ENCODE measurements around the gene SHPK.
A peak's percentile ranks its signal among the peaks of the same experiment; 100 is the strongest.

SHPK gene

DNA sequence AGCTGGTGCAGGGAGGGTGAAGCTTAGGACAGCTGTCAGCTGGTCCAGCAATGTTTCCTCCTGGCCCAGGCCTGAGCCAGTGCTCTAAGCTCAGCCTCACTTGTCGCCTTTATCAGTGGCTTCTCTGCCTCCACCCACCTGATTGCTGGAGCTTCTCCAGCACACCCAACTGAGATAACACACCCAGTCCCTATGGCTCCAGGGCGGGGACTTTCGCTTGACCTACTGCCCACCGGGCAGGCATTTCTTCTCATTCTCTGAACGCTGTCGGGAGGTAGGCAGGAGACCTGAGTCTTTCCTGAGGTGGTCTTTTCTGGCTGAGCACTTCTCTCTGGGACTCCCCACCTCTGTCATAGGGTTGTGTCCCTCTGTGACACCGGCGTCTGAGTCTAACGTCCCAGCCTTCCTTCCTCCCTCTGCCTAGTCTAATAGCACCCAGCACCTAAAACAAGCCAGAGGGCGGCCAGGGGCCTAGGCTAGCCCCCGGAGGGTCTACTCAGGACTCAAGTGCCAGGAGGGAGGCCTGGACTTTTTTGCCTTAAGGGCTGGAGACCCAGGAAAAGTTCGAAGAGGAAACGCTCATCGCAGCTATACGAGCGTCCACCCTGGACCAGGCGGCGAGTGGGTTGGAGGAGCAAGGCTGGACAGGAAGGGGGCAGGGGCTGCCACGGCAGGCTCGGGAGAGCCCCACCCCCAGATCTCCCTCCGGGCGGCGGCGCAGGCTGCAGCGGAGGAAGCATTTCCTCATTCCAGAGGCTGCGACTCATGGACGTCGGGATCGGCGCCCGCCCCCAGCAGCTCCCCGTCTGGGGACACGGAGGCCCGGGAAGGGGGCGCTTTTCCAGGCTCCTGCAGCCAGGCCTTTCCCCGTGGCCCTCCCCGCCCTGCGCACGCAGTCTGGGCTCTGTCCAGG is 31.6 kb upstream of the SHPK start:
- no peaks in the 10 kb centered on the region for H3K9me3 Mint-ChIP-seq
- no peaks in the 10 kb centered on the region for H3K27me3 Mint-ChIP-seq
- DNase-seq, result no peak
- H3K4me3 Mint-ChIP-seq, result peak overlapping the region; percentile 92 to 94
- peak; percentile 8 for ATAC-seq
- peaks cover 32% of the 10 kb centered on the region for H3K4me1 Mint-ChIP-seq
- peak overlapping the region; percentile 71 to 87 for H3K27ac Mint-ChIP-seq

DNA sequence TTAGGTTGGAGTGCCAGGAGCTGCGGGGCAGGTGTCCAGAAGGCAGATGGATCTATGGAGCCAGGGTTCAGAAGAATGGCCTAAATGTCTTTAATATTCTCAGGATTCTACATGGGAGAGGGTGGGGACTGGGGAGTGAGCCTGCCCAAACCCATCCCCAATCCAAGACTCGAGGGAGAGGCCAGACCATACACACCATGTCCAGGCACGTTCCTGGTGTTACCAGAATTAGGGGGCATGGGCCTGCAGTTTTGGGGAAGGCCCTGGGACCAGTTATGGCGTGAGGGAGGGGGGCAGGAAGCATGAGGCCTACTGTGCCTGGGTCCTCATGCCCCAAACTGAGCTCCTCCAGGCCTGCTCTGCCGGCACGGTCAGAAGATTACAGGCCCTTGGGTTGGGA is 30.5 kb upstream of the SHPK start:
- Mint-ChIP-seq H3K27me3 (no peaks in the 10 kb centered on the region), H3K27ac (no peak overlapping the region), H3K4me1 (peaks cover 32% of the 10 kb centered on the region), H3K4me3 (peak overlapping the region in 1 of 2 donors; percentile 29), H3K9me3 (no peaks in the 10 kb centered on the region)
- DNase-seq, result no peak
- ATAC-seq, result no peak

DNA sequence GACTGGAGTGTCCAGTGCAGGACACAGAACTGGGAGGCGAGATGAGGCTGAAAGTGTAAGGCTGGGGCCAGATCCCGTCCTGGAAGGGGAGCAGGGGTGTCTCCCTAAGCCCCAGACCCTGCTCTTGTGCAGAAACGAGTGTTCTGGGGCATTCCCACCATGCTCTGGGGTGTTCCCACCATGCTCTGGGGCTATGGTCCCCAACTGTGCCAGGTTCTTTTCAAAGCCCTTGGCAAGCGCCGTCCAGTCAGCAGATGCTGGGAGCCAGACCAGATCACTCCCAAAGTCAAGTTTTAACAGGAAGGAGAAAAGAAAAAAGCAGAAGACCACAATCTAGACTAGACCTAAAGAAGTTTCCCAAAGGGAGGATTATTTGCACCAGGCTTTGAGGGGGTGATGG is 29.8 kb upstream of the SHPK start:
- H3K4me1 Mint-ChIP-seq, result peaks cover 32% of the 10 kb centered on the region
- H3K4me3 Mint-ChIP-seq, result peak overlapping the region in 1 of 2 donors; percentile 29
- no peak overlapping the region for H3K27ac Mint-ChIP-seq
- no peaks in the 10 kb centered on the region for H3K9me3 Mint-ChIP-seq
- DNase-seq (no peak), ATAC-seq (no peak)
- H3K27me3 Mint-ChIP-seq, result no peaks in the 10 kb centered on the region

DNA sequence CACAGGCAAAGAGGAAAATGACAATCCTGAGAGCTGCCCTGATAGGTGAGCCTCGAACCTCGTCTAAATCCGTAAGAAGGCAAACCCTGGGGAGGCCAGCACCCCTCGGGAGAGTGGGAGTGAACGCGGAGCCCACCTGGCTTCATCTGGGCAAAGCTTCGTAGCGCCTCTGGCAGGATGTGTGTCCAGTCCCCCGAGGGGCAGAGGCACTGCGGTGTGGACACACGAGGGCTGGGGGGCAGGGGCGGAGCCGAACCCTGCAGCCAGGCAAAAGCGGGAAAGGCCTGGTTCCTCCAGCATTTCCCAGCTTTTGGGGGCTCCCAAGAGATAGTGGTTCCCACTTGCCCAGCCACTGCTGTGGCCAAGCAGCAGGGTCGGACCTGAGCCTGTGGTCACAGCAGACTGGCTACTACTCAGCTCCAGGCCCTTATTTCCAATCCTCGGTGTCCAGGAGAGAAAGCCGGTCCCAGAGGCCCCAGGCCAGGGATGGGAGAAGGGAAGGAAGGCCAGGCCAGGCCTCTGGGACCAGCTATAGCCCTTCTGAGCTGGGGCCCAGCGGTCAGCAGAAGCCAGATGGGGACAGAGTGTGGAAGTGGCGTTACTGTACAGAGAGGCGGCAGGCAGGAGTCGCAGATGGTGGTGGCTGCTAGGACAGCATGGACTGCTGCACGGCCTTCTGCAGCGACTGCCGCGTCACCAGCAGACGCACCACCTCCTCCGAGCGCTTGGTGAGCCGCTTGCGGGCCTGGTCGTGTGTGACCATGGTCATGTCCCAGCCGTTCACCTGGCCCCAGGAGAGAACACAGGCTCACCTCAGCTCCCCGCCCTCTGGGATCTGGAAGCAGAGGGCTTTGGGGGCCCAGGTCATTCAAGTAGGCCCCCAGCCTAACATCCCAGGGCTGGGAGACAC is 27.3 kb upstream of the SHPK start:
- DNase-seq (no peak), ATAC-seq (no peak)
- H3K4me3 Mint-ChIP-seq, result no peak overlapping the region
- no peaks in the 10 kb centered on the region for H3K9me3 Mint-ChIP-seq
- H3K4me1 Mint-ChIP-seq, result peaks cover 15% of the 10 kb centered on the region
- H3K27ac Mint-ChIP-seq, result no peak overlapping the region
- no peaks in the 10 kb centered on the region for H3K27me3 Mint-ChIP-seq

DNA sequence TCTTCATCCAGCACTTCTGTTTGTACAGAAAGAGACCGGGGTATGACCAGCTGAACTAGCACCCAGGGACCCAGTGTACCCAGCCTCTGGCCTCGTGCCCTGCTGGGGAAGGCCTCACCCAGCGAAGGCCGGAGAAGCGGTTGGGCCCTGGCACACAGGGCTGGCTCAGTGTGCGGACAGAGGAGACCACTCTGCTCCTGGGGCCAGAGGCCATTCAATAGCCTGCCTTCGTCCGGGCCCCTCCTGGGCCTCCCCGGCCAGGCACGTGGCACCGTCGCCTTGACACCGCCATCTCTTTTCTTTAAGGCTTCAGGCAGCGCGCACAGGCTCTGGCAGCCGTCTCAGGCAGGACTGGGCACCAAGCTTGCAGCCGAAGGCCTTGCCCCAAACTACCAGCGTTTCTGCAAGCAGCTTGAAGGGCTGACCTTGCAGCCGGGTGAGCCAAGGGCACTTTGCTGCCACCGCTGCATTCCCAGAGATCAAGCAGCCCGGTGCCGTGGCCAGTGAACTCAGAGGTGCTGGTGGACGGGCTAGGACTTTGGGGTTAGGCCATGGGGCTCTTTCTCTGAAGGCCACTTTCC is 24.4 kb upstream of the SHPK start:
- no peak for DNase-seq
- ATAC-seq, result no peak
- H3K9me3 Mint-ChIP-seq, result no peaks in the 10 kb centered on the region
- H3K4me1 Mint-ChIP-seq, result no peaks in the 10 kb centered on the region
- H3K4me3 Mint-ChIP-seq, result no peak overlapping the region
- H3K27ac Mint-ChIP-seq, result no peak overlapping the region
- no peaks in the 10 kb centered on the region for H3K27me3 Mint-ChIP-seq

DNA sequence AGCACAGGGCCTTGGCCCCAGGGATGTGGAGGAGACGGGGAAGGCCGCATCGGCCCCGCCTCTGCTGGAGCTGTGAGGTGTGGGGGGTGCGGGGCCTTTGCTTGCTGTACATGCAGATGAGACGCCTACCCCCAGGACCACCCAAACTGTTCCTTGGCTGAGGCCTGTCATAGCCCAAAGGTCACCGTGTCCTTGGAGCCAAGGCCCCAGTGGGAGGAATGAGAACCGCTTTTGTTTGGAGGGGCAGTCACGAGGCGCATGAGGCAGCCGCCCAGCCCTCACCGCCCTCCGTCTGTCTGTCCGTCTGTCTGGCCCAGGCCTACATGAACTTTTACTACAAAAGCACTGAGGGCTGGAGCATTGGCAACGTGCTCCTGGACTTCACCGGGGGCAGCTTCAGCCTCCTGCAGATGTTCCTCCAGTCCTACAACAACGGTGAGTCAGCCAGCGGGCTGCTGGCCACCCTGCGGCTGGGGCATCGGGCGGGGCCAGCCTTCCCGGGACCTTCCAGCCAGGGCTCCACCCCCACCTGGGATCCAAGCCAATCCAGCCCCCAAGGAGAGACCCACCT is 23.6 kb upstream of the SHPK start:
- Mint-ChIP-seq H3K27ac (no peak overlapping the region), H3K9me3 (no peaks in the 10 kb centered on the region), H3K4me3 (no peak overlapping the region), H3K27me3 (no peaks in the 10 kb centered on the region), H3K4me1 (no peaks in the 10 kb centered on the region)
- DNase-seq (no peak), ATAC-seq (no peak)

DNA sequence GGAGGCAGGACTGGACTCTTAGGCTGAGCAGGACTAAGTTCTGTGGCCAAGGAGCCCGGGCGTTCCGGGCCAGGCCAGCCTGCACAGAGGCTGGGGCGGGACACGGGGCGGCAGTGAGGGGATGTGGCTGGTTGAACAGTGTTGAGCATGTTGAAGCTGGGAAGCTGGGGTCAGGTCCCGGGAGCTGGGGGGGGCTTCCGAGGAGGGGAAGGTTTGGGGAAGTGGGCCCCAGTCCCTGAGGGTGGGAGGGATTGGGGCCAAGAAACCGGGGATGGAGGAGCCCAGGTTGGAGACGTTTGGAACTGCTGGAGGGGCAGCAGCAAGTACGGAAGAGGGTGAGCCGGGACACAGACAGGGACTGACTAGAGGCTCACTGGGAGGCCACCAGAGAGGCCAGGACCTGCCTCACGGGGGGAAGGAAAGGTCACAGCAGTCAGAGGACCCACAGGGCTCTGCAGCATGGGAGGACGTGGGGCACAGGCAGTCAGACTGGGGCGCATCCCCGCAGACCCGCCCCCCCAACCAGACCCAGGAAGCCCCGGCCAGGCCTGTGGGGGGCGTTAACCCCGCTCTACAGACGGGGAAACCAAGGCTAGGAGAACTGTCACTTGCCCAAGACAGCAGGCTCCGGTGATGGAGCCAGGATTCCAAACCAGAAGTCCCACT is 22.9 kb upstream of the SHPK start:
- DNase-seq (no peak), ATAC-seq (no peak)
- no peak overlapping the region for H3K27ac Mint-ChIP-seq
- no peaks in the 10 kb centered on the region for H3K4me1 Mint-ChIP-seq
- H3K9me3 Mint-ChIP-seq, result no peaks in the 10 kb centered on the region
- H3K27me3 Mint-ChIP-seq, result no peaks in the 10 kb centered on the region
- H3K4me3 Mint-ChIP-seq, result no peak overlapping the region

DNA sequence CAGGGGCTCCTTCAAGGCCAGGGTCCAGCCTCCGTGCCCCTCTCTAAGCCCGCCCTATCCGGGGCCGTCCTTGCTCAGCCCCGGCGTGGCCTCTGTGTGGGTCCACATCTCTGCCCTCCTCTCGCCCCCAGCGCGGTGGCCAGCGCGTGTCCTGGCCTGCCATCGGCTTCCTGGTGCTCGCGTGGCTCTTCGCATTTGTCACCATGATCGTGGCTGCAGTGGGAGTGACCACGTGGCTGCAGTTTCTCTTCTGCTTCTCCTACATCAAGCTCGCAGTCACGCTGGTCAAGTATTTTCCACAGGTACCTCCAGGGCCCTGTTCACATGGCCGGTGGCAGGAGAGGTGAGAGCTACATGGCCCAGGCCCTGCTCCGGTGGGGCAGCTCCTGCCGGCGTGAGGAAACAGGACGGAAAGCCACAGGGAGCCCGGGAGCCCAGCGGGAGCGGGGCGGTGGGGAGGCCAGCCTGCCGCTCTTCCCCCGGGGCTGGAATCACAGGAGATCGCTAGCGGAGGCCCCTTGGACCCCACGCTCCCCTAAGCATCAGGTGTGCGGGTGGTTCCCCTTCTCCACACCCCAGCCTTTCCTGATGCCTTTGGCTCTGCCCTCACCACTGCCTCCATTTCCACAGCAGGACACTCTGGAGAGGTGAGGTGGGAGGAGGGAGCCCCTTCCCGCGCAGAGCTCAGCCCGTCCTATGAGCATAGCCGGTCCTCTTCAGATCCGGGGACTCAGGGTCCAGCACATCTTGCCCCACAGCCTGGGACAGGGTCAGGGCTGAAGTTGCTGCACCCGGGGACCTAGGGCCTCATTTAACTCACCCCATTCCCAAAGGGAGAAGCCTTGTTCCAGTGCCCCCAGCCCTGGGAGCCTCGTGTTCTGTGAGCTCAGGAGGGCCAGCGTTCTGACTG is 22.1 kb upstream of the SHPK start:
- peak overlapping the region in 1 of 2 donors; percentile 55 for H3K27ac Mint-ChIP-seq
- no peaks in the 10 kb centered on the region for H3K27me3 Mint-ChIP-seq
- no peaks in the 10 kb centered on the region for H3K9me3 Mint-ChIP-seq
- ATAC-seq, result no peak
- no peaks in the 10 kb centered on the region for H3K4me1 Mint-ChIP-seq
- no peak for DNase-seq
- no peak overlapping the region for H3K4me3 Mint-ChIP-seq

DNA sequence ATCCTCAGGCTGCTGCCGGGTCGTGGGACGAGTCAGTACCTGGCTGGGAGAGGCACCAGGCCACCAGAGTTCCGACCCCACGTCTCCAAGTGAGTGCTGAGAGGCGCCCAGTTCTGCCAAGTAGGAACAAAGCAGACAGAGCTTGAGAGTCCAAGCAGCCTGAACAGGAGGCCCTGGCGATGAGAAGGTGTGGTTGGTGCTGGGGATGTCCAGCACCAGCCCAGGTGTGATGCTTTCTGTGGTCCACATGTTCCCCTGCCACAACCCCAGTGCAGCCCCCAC is 21.5 kb upstream of the SHPK start:
- Mint-ChIP-seq H3K9me3 (no peaks in the 10 kb centered on the region), H3K4me3 (no peak overlapping the region), H3K4me1 (no peaks in the 10 kb centered on the region), H3K27me3 (no peaks in the 10 kb centered on the region), H3K27ac (no peak overlapping the region)
- DNase-seq, result no peak
- no peak for ATAC-seq

DNA sequence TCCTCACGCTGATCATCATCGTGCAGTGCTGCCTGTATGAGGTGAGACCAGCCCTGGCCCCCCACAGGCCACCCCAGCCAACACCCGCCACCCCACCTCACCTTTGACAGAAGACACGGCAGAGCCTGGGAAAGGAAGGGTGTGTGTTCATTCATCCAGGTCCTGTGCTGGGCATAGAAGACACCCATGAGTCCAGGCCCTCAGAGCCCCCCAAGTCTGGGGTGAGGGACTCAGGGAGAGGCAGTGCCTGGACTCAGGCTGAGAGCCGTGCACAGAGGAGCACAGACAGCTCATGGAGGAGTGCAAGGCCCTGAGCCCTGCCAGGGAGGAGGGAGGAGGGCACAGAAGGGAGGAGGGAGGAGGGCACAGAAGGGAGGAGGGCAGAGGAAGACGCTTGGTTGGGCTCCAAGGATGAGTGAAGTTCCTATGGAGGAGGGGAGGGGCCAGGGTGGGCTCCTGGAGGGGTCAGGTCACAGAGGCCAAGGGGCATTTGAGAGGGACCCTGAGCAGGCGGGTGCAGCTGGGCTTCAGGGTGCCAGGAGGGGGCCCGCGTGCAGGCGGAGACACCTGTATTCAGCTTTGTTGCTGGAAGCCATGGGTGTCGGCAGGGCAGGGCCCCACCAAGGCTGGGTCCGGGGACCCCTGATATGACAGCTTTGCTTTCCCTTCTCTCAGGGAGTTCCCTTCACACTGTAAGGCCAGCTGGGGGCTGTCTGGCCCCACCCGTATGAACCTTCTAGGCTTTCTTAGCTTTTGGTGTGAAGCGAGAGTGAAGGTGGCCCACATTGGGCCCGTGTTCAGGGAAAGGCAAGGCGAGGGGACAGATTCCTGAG is 20.9 kb upstream of the SHPK start:
- ATAC-seq (no peak), DNase-seq (no peak)
- H3K27ac Mint-ChIP-seq, result peak overlapping the region; percentile 61 to 94
- no peaks in the 10 kb centered on the region for H3K4me1 Mint-ChIP-seq
- H3K4me3 Mint-ChIP-seq, result no peak overlapping the region
- no peaks in the 10 kb centered on the region for H3K27me3 Mint-ChIP-seq
- no peaks in the 10 kb centered on the region for H3K9me3 Mint-ChIP-seq

DNA sequence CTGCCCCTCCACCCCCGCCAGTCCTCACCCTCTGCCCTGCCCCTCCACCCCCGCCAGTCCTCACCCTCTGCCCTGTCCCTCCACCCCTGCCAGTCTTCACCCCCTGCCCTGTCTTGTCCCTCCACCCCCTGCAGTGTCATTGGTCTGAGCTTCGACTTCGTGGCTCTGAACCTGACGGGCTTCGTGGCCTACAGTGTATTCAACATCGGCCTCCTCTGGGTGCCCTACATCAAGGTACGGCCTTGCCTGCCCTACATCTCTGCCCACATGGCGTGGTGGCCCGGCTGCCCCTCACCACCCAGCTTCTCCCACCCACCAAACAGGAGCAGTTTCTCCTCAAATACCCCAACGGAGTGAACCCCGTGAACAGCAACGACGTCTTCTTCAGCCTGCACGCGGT is 20.3 kb upstream of the SHPK start:
- peak; percentile 44 for ATAC-seq

DNA sequence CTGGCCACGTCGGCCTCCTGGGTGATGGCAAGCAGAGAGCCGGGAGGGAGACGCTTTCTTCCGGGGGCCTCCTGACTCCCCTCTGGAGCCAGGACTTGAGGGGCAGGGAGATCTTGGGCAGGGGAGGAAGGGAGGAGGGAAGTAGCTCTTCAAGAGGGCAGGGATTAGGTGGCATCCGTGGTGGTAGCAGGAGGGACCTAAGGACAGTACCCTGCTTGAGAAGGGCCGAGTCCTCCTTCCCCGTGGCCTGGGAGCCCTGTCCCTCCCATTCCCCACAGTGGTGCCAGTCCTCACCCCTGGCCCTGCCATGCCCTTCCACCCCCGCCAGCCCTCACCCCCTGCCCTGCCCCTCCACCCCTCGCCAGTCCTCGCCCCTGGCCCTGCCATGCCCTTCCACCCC is 19.7 kb upstream of the SHPK start:
- H3K27me3 Mint-ChIP-seq, result no peaks in the 10 kb centered on the region
- DNase-seq, result no peak
- H3K9me3 Mint-ChIP-seq, result no peaks in the 10 kb centered on the region
- peak; percentile 55 for ATAC-seq
- no peaks in the 10 kb centered on the region for H3K4me1 Mint-ChIP-seq
- no peak overlapping the region for H3K4me3 Mint-ChIP-seq
- H3K27ac Mint-ChIP-seq, result peak overlapping the region in 1 of 2 donors; percentile 79

More for the DNA sequence above, 20.3 kb upstream of the SHPK start:
- Mint-ChIP-seq H3K4me1 (no peaks in the 10 kb centered on the region), H3K9me3 (no peaks in the 10 kb centered on the region), H3K4me3 (no peak overlapping the region), H3K27ac (peak overlapping the region; percentile 46 to 93), H3K27me3 (no peaks in the 10 kb centered on the region)
- no peak for DNase-seq

DNA sequence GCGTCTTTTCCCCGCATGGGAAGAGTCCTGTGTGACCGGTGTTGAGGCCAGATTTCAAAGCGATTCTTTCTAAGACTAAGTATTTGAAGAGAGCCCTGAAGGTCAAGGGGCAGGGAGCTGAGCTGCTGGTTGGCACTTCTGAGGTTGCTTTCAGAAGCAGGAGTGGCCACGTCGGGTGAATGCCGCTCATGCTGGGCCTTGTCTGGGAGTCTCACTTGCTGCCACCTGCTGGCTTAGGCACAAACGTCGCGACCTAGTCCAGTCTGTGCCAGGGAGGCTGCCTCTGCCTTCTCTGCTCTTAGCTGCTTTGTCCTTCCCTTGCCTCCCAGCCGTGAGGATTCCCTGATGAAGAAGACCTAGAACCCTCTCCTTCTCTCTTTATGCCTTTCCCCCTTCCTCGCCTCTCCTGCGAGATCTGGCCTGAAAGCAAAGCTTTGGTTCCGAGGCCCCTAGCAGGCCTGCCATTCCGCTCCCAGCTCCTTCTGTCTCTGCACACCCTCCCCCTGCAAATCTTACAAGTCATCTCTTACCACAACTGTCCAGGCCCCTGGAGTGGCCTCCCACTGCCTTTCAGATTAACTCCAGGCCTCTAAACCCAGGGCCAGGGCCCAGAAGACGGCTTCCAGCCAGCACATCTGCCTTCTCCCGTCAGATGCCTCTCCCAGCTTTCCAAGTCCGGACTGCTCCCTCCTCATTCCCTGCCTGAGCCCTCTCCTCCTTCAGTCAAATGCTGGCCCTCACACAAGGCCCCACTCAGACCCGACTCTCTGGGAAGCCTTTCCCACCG is 11.9 kb upstream of the SHPK start:
- no peak overlapping the region for H3K4me3 Mint-ChIP-seq
- peak; percentile 25 to 37 for DNase-seq
- no peaks in the 10 kb centered on the region for H3K27me3 Mint-ChIP-seq
- ATAC-seq, result peak; percentile 78
- H3K9me3 Mint-ChIP-seq, result no peaks in the 10 kb centered on the region
- H3K27ac Mint-ChIP-seq, result no peak overlapping the region
- peaks cover 18% of the 10 kb centered on the region for H3K4me1 Mint-ChIP-seq
